Stimulated activated CD8-positive, alpha-beta memory T cell treated with anti-CD3 and anti-CD28 coated beads, Interleukin-7, amount 100 ng/mL, for 1 hour (primary cell): ENCODE data around the gene KRT17.
"Not testable (repeated sequence)": the region's sequence is repeated elsewhere in the genome, so short reads cannot be mapped to it uniquely, and the experiment has no call there.

Source experiments
- DNase-seq, 2 donors: peaks; one replicate each; pipeline ENCODE4 v3.0.0-alpha.2; 2020; ENCODE audit warnings: low read depth in 2 of 2

KRT17 gene

GRCh38 chr17:41653892-41654677, 29.7 kb upstream of the KRT17 start:
- no peak for DNase-seq

DNA sequence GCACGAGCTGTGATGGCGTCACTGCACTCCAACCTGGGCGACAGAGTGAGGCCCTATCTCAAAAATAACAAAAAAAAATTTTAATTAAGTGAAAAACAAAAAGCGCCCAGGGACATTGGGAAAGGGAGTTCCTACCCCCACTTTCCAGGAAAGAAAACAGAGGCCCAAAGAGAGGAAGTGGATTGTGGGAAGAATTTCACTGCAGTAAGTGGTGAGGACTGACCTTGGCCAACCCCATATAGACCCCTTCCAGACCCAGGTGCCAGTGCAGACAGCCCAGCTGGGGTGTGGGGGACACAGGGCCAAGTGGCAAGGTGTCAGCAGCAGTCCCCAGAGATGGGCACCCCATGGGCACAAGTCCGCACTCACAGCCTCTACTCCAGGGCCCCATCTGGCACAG, 29.0 kb upstream of the KRT17 start:
- no peak for DNase-seq

DNA sequence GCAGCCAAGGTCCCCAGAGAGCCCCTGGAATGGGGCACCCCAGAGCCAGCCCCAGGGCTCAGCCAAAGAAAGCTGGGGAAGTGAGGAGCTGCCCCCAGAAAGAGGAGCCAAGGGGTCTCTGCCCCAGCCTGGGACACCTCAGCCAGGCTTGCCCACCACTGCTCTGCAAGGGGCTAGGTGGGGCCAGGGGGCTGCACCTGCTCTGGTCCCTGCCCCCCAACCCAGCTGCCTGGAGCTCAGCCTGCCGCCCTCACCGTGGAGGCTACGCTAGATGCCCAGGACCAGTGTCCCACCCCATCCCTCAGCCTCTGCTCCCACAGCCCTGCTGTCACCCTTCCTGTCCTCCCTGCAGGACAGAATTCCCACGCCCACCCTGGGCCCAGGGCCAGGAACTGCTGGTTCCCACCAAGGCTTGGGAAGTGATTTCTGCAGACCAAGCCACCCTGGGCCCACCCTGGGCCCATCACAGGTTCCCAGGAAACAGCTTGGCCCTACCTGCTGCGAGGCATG, 28.1 kb upstream of the KRT17 start:
- DNase-seq, result no peak

DNA sequence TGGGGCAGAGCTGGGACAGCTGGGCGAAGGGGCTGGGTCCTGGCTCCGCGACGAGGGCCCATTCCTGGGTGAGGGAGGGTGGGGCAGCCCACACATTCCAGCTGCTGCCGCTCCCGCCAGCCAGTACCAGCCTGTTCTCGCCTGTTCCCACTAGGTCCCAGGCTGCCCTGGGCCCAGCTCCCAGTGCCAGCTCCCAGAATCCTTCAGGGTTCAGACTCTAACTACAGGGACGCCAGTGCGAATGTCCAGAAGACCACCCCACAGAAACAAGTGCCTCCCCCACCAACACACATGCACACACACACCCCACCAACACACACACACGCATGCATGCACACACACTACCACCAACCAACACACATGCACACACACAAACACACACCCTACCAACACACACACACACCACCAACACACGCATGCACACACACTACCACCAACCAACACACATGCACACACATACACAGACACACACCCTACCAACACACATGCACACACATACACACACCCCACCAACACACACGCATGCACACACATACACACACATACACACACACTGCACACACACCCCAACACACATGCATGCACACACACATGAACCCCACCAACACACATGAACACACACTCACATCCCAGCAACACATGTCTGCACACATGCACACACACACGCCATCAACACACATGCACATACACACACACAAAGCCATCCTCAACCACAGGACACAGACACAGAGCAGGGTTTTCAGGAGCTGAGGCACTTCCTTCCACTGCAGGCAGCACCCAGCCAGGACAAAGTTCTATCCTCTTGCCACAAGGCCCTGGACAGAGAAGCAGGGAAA, 27.5 kb upstream of the KRT17 start:
- DNase-seq, result no peak

- no peak for DNase-seq
Measured at GRCh38 chr17:41650794-41651624, 26.6 kb upstream of the KRT17 start.

- DNase-seq, result no peak
Measured at GRCh38 chr17:41649923-41650519, 25.6 kb upstream of the KRT17 start.

- peak; percentile 71 to 77 for DNase-seq
Measured at GRCh38 chr17:41648411-41649195, 24.2 kb upstream of the KRT17 start.

DNA sequence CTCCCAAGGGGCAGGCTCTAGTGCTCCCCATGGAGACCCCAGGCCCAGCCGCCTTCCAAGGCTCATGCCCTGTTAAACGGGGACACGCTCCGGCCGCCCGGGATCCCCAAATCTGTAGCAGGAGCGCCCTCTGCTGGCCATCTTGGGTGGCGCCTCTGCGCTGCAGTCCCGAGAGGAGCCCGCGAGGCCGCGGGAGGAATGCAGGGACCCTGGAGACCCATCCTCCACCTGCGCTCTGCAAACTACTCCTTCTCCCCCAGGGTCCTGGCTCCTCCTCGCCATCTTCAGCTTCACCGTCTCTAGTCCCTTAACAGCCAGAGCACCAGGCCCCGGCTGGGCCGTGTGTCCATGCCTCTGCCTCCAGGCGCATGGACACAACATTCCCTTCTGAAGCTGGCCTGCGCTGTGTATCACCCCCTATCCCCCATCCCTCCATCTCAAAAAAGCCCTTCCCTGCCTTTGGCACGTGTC, 23.6 kb upstream of the KRT17 start:
- peak; percentile 76 to 86 for DNase-seq

GRCh38 chr17:41647038-41647813, 22.9 kb upstream of the KRT17 start:
- no peak for DNase-seq

- no peak for DNase-seq
Measured at GRCh38 chr17:41642252-41643156, 18.1 kb upstream of the KRT17 start.

DNA sequence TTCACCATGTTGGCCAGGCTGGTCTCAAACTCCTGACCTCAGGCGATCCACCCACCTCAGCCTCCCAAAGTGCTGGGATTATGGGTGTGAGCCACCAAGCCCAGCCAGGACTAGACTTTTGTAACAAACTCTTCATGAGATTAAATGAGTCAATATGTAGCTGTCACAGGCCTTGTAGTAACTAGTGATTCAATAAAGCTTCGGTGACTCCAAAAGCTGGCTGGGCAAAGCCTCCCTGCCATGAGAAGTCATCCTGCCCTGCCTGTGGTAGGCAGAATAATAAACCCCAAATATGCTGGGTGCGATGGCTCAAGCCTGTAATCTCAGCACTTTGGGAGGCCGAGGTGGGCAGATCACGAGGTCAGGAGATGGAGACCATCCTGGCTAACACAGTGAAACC, 16.2 kb upstream of the KRT17 start:
- DNase-seq, result not testable (repeated sequence)

- no peak for DNase-seq
Measured at GRCh38 chr17:41639492-41640473, 15.4 kb upstream of the KRT17 start.

DNA sequence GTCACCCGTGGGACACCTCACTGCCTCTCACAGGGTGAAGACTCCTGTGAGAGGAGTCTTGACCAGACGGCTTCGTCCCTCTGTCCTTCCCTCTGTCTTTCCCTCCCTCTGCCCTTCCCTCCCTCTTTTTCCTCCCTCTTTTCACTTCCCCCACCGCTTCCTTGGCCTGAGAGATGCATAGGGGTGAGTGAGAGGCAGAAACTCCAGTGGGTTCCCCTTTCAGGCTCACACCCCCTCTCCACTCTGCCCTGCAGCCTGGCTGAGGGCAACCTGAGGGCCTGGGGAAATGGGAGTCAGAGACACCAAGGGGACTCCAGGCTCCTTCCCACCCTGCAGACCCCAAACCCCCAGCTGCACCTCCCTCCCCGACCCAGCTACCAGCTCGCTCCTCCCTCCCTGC, 14.6 kb upstream of the KRT17 start:
- no peak for DNase-seq

GRCh38 chr17:41638194-41638593, 13.8 kb upstream of the KRT17 start:
- DNase-seq, result no peak

DNA sequence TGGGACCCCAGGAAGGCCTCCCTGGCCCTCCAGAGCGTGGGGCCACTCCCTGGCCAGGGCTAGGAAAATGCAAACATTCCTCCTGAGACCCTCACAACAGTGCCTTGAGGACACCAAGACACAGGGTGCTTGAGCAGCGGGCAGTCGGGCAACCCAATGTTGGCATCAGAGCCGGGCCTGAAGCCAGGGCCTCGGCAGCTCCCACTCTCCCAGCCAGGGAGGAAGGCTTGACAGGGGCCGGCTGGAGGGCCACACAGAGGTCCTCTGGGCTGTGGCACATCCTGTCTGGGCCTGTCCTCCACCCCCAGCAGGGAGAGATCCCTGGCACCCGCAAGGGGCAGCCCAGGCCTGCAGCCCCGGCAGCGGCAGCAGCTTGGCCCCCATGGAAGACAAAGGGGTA, 12.3 kb upstream of the KRT17 start:
- DNase-seq, result no peak

GRCh38 chr17:41635121-41636097, 11.0 kb upstream of the KRT17 start:
- no peak for DNase-seq
